Prostate gland (tissue), 2 donors: ENCODE results near the gene NOTCH1. TPM values are rescaled to one million over a fixed set of nuclear protein-coding genes. Genes with fewer than 3 reads are reported as not detected.
A peak's percentile ranks its signal among the peaks of the same experiment; 100 is the strongest.

ENCODE experiments used
- DNase-seq: peaks from one replicate; pipeline ENCODE4 v3.0.0-alpha.2; 2019; ENCODE audit warnings: low spot score
- H3K27ac ChIP-seq, 2 donors: fragments of 200-600 bp; sonication (generic); 2 replicates each; pipeline ENCODE4 v1.5.1; 2017 to 2019
- H3K27me3 ChIP-seq: fragments of 200-600 bp; sonication (generic); replicated peaks from 2 replicates; pipeline ENCODE4 v1.5.1; 2019; ENCODE audit not compliant: insufficient read depth
- H3K36me3 ChIP-seq, 2 donors: fragments of 200-600 bp; sonication (generic); 1 replicate in 1 of 2; 2 replicates in 1 of 2; pipeline versions ENCODE4 v1.5.1 to v1.8.1; 2017 to 2019
- H3K4me1 ChIP-seq: fragments of 200-600 bp; sonication (generic); replicated peaks from 2 replicates; pipeline ENCODE4 v1.5.1; 2019
- H3K4me3 ChIP-seq, 2 donors: fragments of 200-600 bp; sonication (generic); 2 replicates each; pipeline ENCODE4 v1.5.1; 2017 to 2019
- H3K9me3 ChIP-seq: fragments of 200-600 bp; sonication (generic); 2 replicates; pipeline ENCODE4 v1.5.1; 2017
- CTCF ChIP-seq, 4 experiments: fragments of 200-600 bp in 2 of 4; fragments of 450-650 bp in 2 of 4; sonication (generic) in 2 of 4; IDR thresholded peaks; 1 replicate in 3 of 4; 2 replicates in 1 of 4; pipeline ENCODE4 v1.5.1; 2016 to 2019; ENCODE audit warnings: antibody characterized with exemption in 4 of 4, mild to moderate bottlenecking in 2 of 4, moderate library complexity in 2 of 4
- POLR2A ChIP-seq: fragments of 450-650 bp; IDR thresholded peaks from one replicate; pipeline ENCODE4 v1.6.1; 2016; ENCODE audit warnings: antibody characterized with exemption, mild to moderate bottlenecking
- POLR2AphosphoS5 ChIP-seq: sonication (generic); formaldehyde crosslinking; IDR thresholded peaks from one replicate; pipeline ENCODE4 v1.6.1; 2017; ENCODE audit warnings: antibody characterized with exemption
- WGBS: methylation state at CpG from one replicate; pipeline ENCODE4 v1.1.5; 2018; 5-methylcytosine and 5-hydroxymethylcytosine counted together
- intact Hi-C: fragments of 100-400 bp; cut with DNase I; formaldehyde crosslinking; loops from one replicate; pipeline ENCODE4 v1.14.2; 2022
- total RNA-seq, 2 donors: library from RNA; depleted of rRNA; stranded (reverse); fragments of >200 nt; gene quantifications; one replicate each; pipeline ENCODE4 v1.1.0, GENCODE V29; 2016

The NOTCH1 gene
- total RNA-seq, 2 donors from 2014 or later, result 38.0 to 63.3 TPM

- H3K4me1 ChIP-seq, result no peaks in the 10 kb centered on the region
- TF ChIP-seq POLR2AphosphoS5 (no peak), POLR2A (no peak), CTCF (IDR thresholded peaks at IDR 0.05) (no peak)
- no peak for DNase-seq
- no peak overlapping the region for H3K4me3 ChIP-seq
- intact Hi-C loops, result no loop called here
- H3K27me3 ChIP-seq, result no peaks in the 10 kb centered on the region
- H3K36me3 ChIP-seq, result peaks cover 3 to 10% of the 10 kb centered on the region in 2 donors
- no peaks in the 10 kb centered on the region for H3K9me3 ChIP-seq
- no peak overlapping the region for H3K27ac ChIP-seq
- 94% methylated on average over 16 of the region's 16 CpGs for WGBS
These were observed 32.7 kb downstream of the NOTCH1 start for GRCh38 chr9:136513191-136513590.

GRCh38 chr9:136512651-136513071 is 33.2 kb downstream of the NOTCH1 start:
- intact Hi-C loops, result no loop called here
- H3K27ac ChIP-seq, result peak overlapping the region in 1 of 2 donors; percentile 16
- peaks cover 6 to 14% of the 10 kb centered on the region in 2 donors for H3K36me3 ChIP-seq
- no peaks in the 10 kb centered on the region for H3K4me1 ChIP-seq
- H3K9me3 ChIP-seq, result no peaks in the 10 kb centered on the region
- TF ChIP-seq CTCF (IDR thresholded peaks at IDR 0.05) (no peak), POLR2AphosphoS5 (no peak), POLR2A (no peak)
- H3K4me3 ChIP-seq, result no peak overlapping the region
- 77% methylated on average over 13 of the region's 13 CpGs for WGBS
- H3K27me3 ChIP-seq, result no peaks in the 10 kb centered on the region
- no peak for DNase-seq

- no peak for DNase-seq
- no peak overlapping the region for H3K4me3 ChIP-seq
- H3K27me3 ChIP-seq, result no peaks in the 10 kb centered on the region
- no peaks in the 10 kb centered on the region for H3K4me1 ChIP-seq
- 75% methylated on average over 44 of the region's 46 CpGs for WGBS
- peaks cover 6 to 22% of the 10 kb centered on the region in 2 donors for H3K36me3 ChIP-seq
- H3K27ac ChIP-seq, result peak overlapping the region in 1 of 2 donors; percentile 16
- H3K9me3 ChIP-seq, result no peaks in the 10 kb centered on the region
- TF ChIP-seq CTCF (IDR thresholded peaks at IDR 0.05) (no peak), POLR2AphosphoS5 (peak; percentile 14), POLR2A (no peak)
- intact Hi-C loops, result no loop called here
These were observed 33.9 kb downstream of the NOTCH1 start for GRCh38 chr9:136511670-136512592.

- H3K9me3 ChIP-seq, result no peaks in the 10 kb centered on the region
- intact Hi-C loops, result no loop called here
- H3K36me3 ChIP-seq, result peaks cover 6 to 22% of the 10 kb centered on the region in 2 donors
- no peak for TF ChIP-seq POLR2A
- no peak for TF ChIP-seq CTCF (IDR thresholded peaks at IDR 0.05)
- TF ChIP-seq POLR2AphosphoS5, result no peak
- 93% methylated on average over 25 of the region's 28 CpGs for WGBS
- H3K4me1 ChIP-seq, result no peaks in the 10 kb centered on the region
- H3K4me3 ChIP-seq, result no peak overlapping the region
- H3K27me3 ChIP-seq, result no peaks in the 10 kb centered on the region
- DNase-seq, result no peak
- no peak overlapping the region for H3K27ac ChIP-seq
These were observed 34.6 kb downstream of the NOTCH1 start for GRCh38 chr9:136511144-136511669.
